Head of caudate nucleus (tissue), 42 donors: ENCODE measurements around the gene SPOCK2.

Experiments used
- DNase-seq, 42 donors: peaks; one replicate each; pipeline versions ENCODE4 v3.0.0 to v3.0.0-alpha.2; 2020 to 2021; ENCODE audit warnings: mixed read lengths in 7 of 42
- intact Hi-C: fragments of 100-400 bp; cut with DNase I; formaldehyde crosslinking; loops from one replicate; pipeline ENCODE4 v1.15.0; 2022

Gene SPOCK2

GRCh38 chr10:72092987-72093386 lies 4.6 kb upstream of the SPOCK2 start:
- intact Hi-C loops: no loop called here
- DNase-seq: no peak

- DNase-seq: no peak
- intact Hi-C loops: no loop called here
Measured at GRCh38 chr10:72092171-72092924, 4.0 kb upstream of the SPOCK2 start.

- peak in 1 of 42 donors; percentile 3 for DNase-seq
- intact Hi-C loops: no loop called here
Measured at GRCh38 chr10:72090326-72090725, 2.0 kb upstream of the SPOCK2 start.

GRCh38 chr10:72089618-72090017 lies 1.3 kb upstream of the SPOCK2 start:
- intact Hi-C loops: no loop called here
- DNase-seq: no peak

GRCh38 chr10:72088889-72089575 lies 681 bp upstream of the SPOCK2 start:
- intact Hi-C loops: no loop called here
- peak in 35 of 42 donors; percentile 32 to 79 (median 58) for DNase-seq

GRCh38 chr10:72087392-72087968 lies 871 bp downstream of the SPOCK2 start:
- peak in 25 of 42 donors; percentile 26 to 77 (median 61) for DNase-seq
- intact Hi-C loops: no loop called here

- intact Hi-C loops: no loop called here
- DNase-seq: no peak
Measured at GRCh38 chr10:72086466-72087391, 1.6 kb downstream of the SPOCK2 start.

GRCh38 chr10:72085864-72086465 lies 2.4 kb downstream of the SPOCK2 start:
- intact Hi-C loops: no loop called here

GRCh38 chr10:72085166-72085565 lies 3.2 kb downstream of the SPOCK2 start:
- intact Hi-C loops: no loop called here
- peak in 2 of 42 donors; percentile 12 to 35 for DNase-seq

More at GRCh38 chr10:72085864-72086465, 2.4 kb downstream of the SPOCK2 start:
- peak in 1 of 42 donors; percentile 15 for DNase-seq

GRCh38 chr10:72083790-72084459 lies 4.4 kb downstream of the SPOCK2 start:
- peak in 8 of 42 donors; percentile 21 to 73 (median 44) for DNase-seq
- intact Hi-C loops: no loop called here

- peak in 2 of 42 donors; percentile 26 to 32 for DNase-seq
- intact Hi-C loops: no loop called here
Measured at GRCh38 chr10:72082856-72083789, 5.2 kb downstream of the SPOCK2 start.

GRCh38 chr10:72081772-72082590 lies 6.4 kb downstream of the SPOCK2 start:
- DNase-seq: peak in 2 of 42 donors; percentile 25 to 32
- intact Hi-C loops: no loop called here

- intact Hi-C loops: no loop called here
- DNase-seq: peak in 2 of 42 donors; percentile 16 to 29
Measured at GRCh38 chr10:72081210-72081609, 7.1 kb downstream of the SPOCK2 start.

GRCh38 chr10:72080042-72080975 lies 8.0 kb downstream of the SPOCK2 start:
- intact Hi-C loops: no loop called here
- peak in 3 of 42 donors; percentile 16 to 36 (median 27) for DNase-seq

GRCh38 chr10:72079356-72079755 lies 9.0 kb downstream of the SPOCK2 start:
- intact Hi-C loops: no loop called here
- peak; percentile 54 to 91 (median 77) for DNase-seq
